Neural cell (in vitro differentiated cells): ENCODE data around the gene LTBP1. TPM values are rescaled to one million over a fixed set of nuclear protein-coding genes. Genes with fewer than 3 reads are reported as not detected.

Experiments used
- H2AFZ ChIP-seq: fragments of 200-600, 300-800 bp; sonication (generic), shearing (Covaris generic); 2 replicates; pipeline ENCODE4 v1.6.0; 2014; ENCODE audit warnings: low read depth, mild to moderate bottlenecking, antibody characterized with exemption, low read length, moderate library complexity
- H3F3A ChIP-seq: fragments of 200-600 bp; shearing (Covaris generic); 2 replicates; pipeline ENCODE4 v1.6.1; 2016; ENCODE audit warnings: mild to moderate bottlenecking, moderate library complexity, mixed read lengths, antibody characterized with exemption, low read length; ENCODE audit not compliant: insufficient read depth, poor library complexity, severe bottlenecking
- H3K27ac ChIP-seq: fragments of 200-600, 300-800 bp; sonication (generic), shearing (Covaris generic); 2 replicates; pipeline ENCODE4 v1.5.1; 2014; ENCODE audit warnings: mild to moderate bottlenecking, low read length, moderate library complexity
- H3K27me3 ChIP-seq: fragments of 300-800, 200-600 bp; sonication (generic), shearing (Covaris generic); 2 replicates; pipeline ENCODE4 v1.6.0; 2014; ENCODE audit warnings: mild to moderate bottlenecking, low read depth, low read length, moderate library complexity; ENCODE audit not compliant: insufficient read depth
- H3K36me3 ChIP-seq: fragments of 300-800, 200-600 bp; sonication (generic), shearing (Covaris generic); 2 replicates; pipeline ENCODE4 v1.5.1; 2014; ENCODE audit warnings: mild to moderate bottlenecking, antibody characterized with exemption, low read length, moderate library complexity; ENCODE audit not compliant: insufficient read depth
- H3K4me2 ChIP-seq: fragments of 300-800, 200-600 bp; sonication (generic), shearing (Covaris generic); 2 replicates; pipeline ENCODE4 v1.6.0; 2014; ENCODE audit warnings: mild to moderate bottlenecking, low read length
- H3K4me3 ChIP-seq: fragments of 300-800, 200-600 bp; sonication (generic), shearing (Covaris generic); 2 replicates; pipeline ENCODE4 v1.5.1; 2014; ENCODE audit warnings: mild to moderate bottlenecking, low read length, moderate library complexity
- H3K79me2 ChIP-seq: fragments of 200-600 bp; shearing (Covaris generic); replicated peaks from 2 replicates; pipeline ENCODE4 v1.6.0; 2014; ENCODE audit warnings: mild to moderate bottlenecking, low read length, moderate library complexity; ENCODE audit not compliant: insufficient read depth
- H3K9ac ChIP-seq: fragments of 300-800, 200-600 bp; sonication (generic), shearing (Covaris generic); 2 replicates; pipeline ENCODE4 v1.6.1; 2016; ENCODE audit warnings: mild to moderate bottlenecking, low read length, mixed read lengths
- H3K9me2 ChIP-seq: fragments of 200-600 bp; shearing (Covaris generic); 2 replicates; pipeline ENCODE4 v1.6.1; 2016; ENCODE audit warnings: mild to moderate bottlenecking, low read length, mixed read lengths; ENCODE audit not compliant: insufficient read depth
- H3K9me3 ChIP-seq: fragments of 200-600, 300-800 bp; sonication (generic), shearing (Covaris generic); 2 replicates; pipeline ENCODE4 v1.6.1; 2016; ENCODE audit warnings: mild to moderate bottlenecking, mixed run types, low read length, moderate library complexity, mixed read lengths
- H4K20me1 ChIP-seq: fragments of 200-600 bp; shearing (Covaris generic); 2 replicates; pipeline ENCODE4 v1.6.1; 2016; ENCODE audit warnings: mild to moderate bottlenecking, mixed run types; ENCODE audit not compliant: insufficient read depth
- EP300 ChIP-seq: fragments of 450-650 bp; conservative IDR thresholded peaks from 2 replicates; pipeline ENCODE4 v1.6.1; 2014; ENCODE audit warnings: antibody characterized with exemption, mild to moderate bottlenecking, moderate library complexity; ENCODE audit not compliant: poor library complexity, severe bottlenecking
- EZH2 ChIP-seq: fragments of 200-600, 300-800 bp; shearing (Covaris generic), sonication (generic); IDR thresholded peaks from 2 replicates; pipeline ENCODE4 v1.6.1; 2014; ENCODE audit warnings: antibody characterized with exemption, low read length, borderline replicate concordance, mild to moderate bottlenecking; ENCODE audit not compliant: insufficient read depth, poor library complexity, severe bottlenecking
- MXI1 ChIP-seq: fragments of 450-650 bp; conservative IDR thresholded peaks from 2 replicates; pipeline ENCODE4 v1.6.1; 2014; ENCODE audit warnings: antibody characterized with exemption, mild to moderate bottlenecking; ENCODE audit not compliant: poor library complexity, severe bottlenecking
- POLR2AphosphoS5 ChIP-seq: IDR thresholded peaks from 2 replicates; pipeline ENCODE4 v1.6.1; 2012
- RAD21 ChIP-seq: fragments of 450-650 bp; conservative IDR thresholded peaks from 2 replicates; pipeline ENCODE4 v1.6.1; 2014; ENCODE audit warnings: antibody characterized with exemption, mild to moderate bottlenecking, moderate library complexity
- REST ChIP-seq: IDR thresholded peaks from 2 replicates; pipeline ENCODE4 v1.6.1; 2012; ENCODE audit warnings: borderline replicate concordance
- SMC3 ChIP-seq: fragments of 450-650 bp; conservative IDR thresholded peaks from 2 replicates; pipeline ENCODE4 v1.6.1; 2014; ENCODE audit warnings: antibody characterized with exemption, mild to moderate bottlenecking, moderate library complexity; ENCODE audit not compliant: poor library complexity
- TAF1 ChIP-seq: IDR thresholded peaks from 2 replicates; pipeline ENCODE4 v1.6.1; 2012; ENCODE audit warnings: low read depth
- polyA plus RNA-seq: library from polyadenylated mRNA; depleted of rRNA; stranded (reverse); fragments of >200 nt; gene quantifications from 2 replicates; pipeline ENCODE4 v1.2.3, GENCODE V29; 2014
- TF ChIP-seq, protein P1 (sequence below): fragments of 450-650 bp; IDR thresholded peaks from 2 replicates; pipeline ENCODE4 v1.5.1; 2014; ENCODE audit warnings: antibody characterized with exemption, mild to moderate bottlenecking, moderate library complexity; ENCODE audit not compliant: poor library complexity, severe bottlenecking

LTBP1 gene
- polyA plus RNA-seq, 1 donor from 2014 or later = 1.8 TPM

GRCh38 chr2:33029459-33029858, 82.7 kb downstream of the LTBP1 start:
- Histone ChIP-seq H3K4me2 (no peak overlapping the region), H3K27me3 (no peaks in the 10 kb centered on the region), H2AFZ (no peak overlapping the region), H3K4me3 (no peak overlapping the region), H3K79me2 (no peaks in the 10 kb centered on the region), H3K9me2 (no peaks in the 10 kb centered on the region), H4K20me1 (no peaks in the 10 kb centered on the region), H3K36me3 (no peaks in the 10 kb centered on the region), H3F3A (no peaks in the 10 kb centered on the region), H3K27ac (no peak overlapping the region), H3K9me3 (no peaks in the 10 kb centered on the region), H3K9ac (no peak overlapping the region)
- no peak for TF ChIP-seq EP300
- TF ChIP-seq, protein P1, sequence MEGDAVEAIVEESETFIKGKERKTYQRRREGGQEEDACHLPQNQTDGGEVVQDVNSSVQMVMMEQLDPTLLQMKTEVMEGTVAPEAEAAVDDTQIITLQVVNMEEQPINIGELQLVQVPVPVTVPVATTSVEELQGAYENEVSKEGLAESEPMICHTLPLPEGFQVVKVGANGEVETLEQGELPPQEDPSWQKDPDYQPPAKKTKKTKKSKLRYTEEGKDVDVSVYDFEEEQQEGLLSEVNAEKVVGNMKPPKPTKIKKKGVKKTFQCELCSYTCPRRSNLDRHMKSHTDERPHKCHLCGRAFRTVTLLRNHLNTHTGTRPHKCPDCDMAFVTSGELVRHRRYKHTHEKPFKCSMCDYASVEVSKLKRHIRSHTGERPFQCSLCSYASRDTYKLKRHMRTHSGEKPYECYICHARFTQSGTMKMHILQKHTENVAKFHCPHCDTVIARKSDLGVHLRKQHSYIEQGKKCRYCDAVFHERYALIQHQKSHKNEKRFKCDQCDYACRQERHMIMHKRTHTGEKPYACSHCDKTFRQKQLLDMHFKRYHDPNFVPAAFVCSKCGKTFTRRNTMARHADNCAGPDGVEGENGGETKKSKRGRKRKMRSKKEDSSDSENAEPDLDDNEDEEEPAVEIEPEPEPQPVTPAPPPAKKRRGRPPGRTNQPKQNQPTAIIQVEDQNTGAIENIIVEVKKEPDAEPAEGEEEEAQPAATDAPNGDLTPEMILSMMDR = no peak
- TF ChIP-seq RAD21 = no peak
- no peak for TF ChIP-seq TAF1
- TF ChIP-seq SMC3 = no peak
- TF ChIP-seq POLR2AphosphoS5 = no peak
- no peak for TF ChIP-seq EZH2
- no peak for TF ChIP-seq REST
- no peak for TF ChIP-seq MXI1

DNA sequence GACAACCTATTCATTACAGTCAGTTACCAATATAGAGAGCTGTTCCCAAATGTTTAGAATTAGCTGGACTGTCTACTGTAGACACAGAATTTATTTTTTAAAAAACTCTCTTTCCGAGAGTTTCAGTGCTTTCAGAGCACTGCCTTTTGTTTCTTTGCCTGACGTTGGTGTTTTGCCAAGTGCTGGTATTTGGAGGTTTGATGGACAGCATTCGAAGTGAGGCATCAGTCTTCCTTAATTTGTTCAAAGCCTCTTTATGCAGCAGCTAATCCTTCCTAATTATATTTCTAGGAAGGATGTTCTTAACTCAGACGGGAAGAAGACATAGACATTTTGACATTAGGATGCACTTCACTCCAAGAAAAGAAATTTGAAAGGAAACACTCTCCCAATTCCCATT, 83.2 kb downstream of the LTBP1 start:
- Histone ChIP-seq H4K20me1 (no peaks in the 10 kb centered on the region), H3K9me3 (no peaks in the 10 kb centered on the region), H3K4me2 (no peak overlapping the region), H3K4me3 (no peak overlapping the region), H2AFZ (no peak overlapping the region), H3K9ac (no peak overlapping the region), H3K79me2 (no peaks in the 10 kb centered on the region), H3K27me3 (no peaks in the 10 kb centered on the region), H3K36me3 (no peaks in the 10 kb centered on the region), H3F3A (no peaks in the 10 kb centered on the region), H3K27ac (no peak overlapping the region), H3K9me2 (no peaks in the 10 kb centered on the region)
- no peak for TF ChIP-seq TAF1
- TF ChIP-seq MXI1 = no peak
- TF ChIP-seq RAD21 = no peak
- TF ChIP-seq SMC3 = no peak
- TF ChIP-seq REST = no peak
- no peak for TF ChIP-seq EP300
- TF ChIP-seq, protein P1 = no peak
- TF ChIP-seq POLR2AphosphoS5 = no peak
- TF ChIP-seq EZH2 = no peak
